ENCODE data around the gene MAN1A1.

Gene MAN1A1

DNA sequence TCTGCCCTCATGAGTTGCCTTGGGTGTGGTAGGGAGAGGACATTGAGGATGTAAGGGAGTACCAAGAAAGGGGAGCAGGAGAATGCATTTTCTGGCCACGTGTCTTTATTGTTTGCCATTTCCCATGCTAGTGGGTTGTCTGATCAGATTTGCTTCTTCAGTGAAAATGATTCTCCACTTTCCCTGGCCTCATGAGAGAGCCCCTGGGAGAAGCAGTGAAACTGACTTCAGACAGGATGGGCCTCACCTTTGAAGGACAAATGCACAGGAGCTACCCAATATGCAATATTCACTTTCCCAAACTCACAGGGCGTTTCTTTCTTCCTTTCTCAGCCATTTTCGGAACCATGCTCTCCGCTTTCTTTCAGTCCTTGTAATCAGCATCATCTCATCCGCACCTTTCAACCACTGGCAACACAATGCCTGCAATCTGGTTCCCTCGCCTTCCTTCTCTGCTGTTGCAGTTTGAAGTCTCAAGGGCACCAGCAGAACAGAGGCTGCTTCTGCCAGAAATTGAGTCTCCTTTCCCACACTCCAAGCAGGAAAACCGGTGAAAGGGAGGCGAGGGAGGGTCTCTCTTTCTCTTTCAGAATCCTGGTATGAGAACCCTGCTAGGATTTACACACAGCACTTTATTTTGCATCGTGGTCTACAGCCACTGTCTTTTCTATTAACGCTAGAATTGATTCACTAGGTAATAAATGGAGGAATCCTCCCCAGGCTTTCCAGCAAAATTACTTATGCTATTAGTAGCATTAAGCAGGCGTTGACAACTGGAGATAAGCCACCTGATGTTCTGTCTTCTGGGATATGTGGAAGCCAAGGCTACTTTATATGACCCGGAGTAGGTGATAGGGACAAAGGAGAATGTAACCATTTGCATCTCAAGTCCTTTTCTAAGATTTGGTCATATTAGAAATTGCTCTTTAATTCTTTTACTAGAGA lies 209.1 kb downstream of the MAN1A1 start:
- DNase-seq (ENCODE audit: extremely low read depth, low read depth): no peak
- TF ChIP-seq, protein P1, sequence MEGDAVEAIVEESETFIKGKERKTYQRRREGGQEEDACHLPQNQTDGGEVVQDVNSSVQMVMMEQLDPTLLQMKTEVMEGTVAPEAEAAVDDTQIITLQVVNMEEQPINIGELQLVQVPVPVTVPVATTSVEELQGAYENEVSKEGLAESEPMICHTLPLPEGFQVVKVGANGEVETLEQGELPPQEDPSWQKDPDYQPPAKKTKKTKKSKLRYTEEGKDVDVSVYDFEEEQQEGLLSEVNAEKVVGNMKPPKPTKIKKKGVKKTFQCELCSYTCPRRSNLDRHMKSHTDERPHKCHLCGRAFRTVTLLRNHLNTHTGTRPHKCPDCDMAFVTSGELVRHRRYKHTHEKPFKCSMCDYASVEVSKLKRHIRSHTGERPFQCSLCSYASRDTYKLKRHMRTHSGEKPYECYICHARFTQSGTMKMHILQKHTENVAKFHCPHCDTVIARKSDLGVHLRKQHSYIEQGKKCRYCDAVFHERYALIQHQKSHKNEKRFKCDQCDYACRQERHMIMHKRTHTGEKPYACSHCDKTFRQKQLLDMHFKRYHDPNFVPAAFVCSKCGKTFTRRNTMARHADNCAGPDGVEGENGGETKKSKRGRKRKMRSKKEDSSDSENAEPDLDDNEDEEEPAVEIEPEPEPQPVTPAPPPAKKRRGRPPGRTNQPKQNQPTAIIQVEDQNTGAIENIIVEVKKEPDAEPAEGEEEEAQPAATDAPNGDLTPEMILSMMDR (IDR thresholded peaks at IDR 0.05; ENCODE audit: low read depth, low read length): no peak

DNA sequence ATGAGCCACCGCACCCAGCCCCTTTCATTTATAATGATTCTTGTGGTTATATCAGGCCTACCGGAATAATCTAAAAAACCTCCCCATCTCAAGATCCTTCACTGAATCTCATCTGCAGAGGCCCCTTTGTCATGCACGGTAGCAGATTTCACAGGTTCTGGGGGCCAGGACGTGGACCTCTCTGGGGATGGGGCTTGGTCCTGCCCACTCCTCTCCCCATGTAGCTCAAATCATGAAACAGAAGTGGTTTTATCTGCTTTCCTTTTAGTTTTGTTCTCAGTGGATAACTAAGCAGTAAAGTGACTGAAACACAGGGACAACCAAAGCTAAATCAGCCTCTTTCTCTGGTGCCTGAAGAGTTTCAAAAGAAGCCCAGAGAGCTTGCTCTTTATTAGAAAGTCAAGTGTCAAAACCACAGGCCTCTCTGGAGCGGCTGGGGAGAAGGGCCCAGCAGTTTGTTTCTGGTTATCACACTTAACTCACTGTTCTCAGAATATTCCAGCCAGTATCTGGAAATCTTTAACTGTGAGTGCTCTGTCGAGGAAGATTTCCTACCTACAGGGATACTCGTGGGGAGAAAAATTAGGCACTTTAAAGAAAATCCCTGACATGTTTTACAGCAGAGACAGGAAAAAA lies 210.5 kb downstream of the MAN1A1 start:
- TF ChIP-seq, protein P1 (IDR thresholded peaks at IDR 0.05; ENCODE audit: low read depth, low read length): no peak
- no peak for DNase-seq (ENCODE audit: extremely low read depth, low read depth)

DNA sequence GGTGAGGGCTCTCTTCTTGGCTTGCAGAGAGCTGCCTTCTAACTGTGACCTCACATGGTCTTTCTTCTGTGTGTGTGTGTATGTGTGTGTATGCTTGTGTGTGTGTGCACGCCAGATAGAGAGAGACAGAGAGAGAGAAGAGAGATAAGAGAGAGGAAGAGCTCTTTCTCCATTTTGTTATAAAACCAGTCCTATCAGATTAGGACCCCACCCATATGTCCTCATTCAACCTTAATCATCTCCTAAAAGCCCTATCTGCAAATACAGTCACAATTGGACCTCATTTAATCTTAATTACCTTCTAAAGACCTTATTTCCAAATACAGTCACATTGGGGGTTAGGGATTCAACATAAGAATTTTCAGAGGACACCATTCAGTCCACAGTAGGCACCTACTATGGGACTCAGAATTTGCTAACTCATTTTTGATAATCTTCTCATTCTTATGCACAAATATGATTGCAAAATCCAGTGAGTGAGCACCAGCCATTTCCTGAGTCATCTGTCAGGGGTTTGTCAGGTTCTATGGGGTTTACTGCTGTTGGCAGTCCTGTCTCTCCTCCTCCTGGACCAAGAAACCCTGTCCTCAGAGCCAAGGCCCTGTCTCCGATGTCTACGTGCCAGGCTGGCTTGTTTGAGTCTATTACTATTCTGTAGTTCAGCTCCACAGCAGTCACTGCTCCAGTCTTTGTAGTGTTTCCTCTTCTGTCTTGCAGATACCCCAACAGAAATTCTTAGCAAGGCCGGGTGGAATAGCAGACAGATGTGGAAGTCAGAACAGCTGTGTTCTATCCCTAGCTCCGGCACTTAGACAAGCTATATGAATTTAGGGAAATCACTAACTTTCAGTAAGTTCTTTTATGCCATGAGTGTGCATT lies 212.1 kb downstream of the MAN1A1 start:
- no peak for DNase-seq (ENCODE audit: extremely low read depth, low read depth)
- TF ChIP-seq, protein P1 (IDR thresholded peaks at IDR 0.05; ENCODE audit: low read depth, low read length): no peak

DNA sequence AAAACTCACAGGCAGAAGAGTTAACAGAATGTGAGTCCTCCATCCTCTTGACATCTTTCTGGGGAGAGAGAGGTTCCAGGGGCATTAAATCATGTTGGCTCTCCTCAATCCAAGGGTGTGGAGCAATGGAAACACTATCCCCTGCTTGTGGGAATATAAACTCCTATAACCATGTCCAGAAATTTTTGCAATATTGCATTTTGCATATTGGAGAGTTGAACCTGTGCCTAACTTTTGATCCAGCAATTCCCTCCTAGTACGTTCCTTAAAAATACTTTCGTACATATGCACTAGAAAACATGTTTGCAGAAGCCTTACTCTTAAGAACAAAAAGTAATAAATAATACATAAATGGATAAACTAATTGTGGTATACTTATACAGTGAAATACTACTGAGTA lies 214.8 kb downstream of the MAN1A1 start:
- TF ChIP-seq, protein P1 (IDR thresholded peaks at IDR 0.05; ENCODE audit: low read depth, low read length): no peak
- DNase-seq (ENCODE audit: extremely low read depth, low read depth): no peak

DNA sequence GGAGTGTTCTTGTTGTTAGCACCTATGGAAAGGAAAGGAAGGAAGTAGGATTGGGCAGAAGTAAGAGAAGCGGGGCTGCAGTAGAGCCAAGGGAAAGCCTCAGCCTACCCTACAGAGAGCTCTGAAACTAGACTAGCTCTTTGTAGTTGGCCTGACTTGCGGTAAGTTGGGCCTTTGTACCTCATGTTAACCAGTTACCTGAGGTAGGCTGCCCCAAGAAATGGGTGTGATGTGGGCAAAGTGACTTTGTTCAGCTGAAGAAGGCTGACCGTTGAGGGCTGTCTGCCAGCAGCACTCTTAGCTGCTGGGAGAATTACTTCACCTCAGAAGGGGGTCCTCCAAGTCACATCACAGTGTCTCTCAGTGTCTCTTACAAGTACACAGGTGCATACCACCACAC lies 216.2 kb downstream of the MAN1A1 start:
- TF ChIP-seq, protein P1 (IDR thresholded peaks at IDR 0.05; ENCODE audit: low read depth, low read length): no peak
- DNase-seq (ENCODE audit: extremely low read depth, low read depth): no peak

DNA sequence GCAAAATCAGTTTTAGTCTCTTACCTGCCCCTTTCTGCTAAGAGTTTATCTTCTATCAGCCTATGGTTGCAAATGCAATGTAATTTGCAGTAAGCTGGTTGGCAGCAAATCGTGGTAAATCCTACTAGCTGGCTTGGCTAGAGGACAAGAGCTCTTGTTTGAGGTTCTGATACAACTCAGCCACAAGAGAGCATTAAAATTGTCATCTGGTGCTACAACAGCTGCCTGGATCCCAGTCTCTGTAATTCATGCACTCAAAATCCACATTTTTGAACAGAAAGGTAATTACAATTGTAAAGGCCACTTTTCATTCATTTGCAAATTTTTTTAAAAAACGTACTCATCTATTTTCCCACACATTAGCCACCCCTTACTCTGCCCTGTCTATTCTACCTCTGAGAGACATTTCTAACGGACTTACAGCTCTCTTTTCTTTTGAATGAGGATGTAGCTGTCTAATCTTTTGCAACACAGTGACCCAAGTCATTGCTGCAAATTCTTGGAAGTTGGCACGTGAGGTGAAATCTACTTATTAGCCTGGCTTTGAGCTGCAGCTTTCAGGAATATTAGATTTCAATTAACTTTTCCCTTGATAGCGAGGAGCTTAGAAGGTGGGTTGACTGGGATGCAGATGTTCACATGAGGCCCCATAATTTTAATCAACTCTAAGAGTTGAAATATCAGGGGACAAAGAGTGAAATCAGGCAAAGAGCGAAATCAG lies 217.1 kb downstream of the MAN1A1 start:
- TF ChIP-seq, protein P1 (IDR thresholded peaks at IDR 0.05; ENCODE audit: low read depth, low read length): no peak
- no peak for DNase-seq (ENCODE audit: extremely low read depth, low read depth)
